Astrocyte (in vitro differentiated cells and primary cell): Measurements from ENCODE around the gene SNPH.

Source experiments
- CTCF ChIP-seq: IDR thresholded peaks from 2 replicates; pipeline ENCODE4 v1.5.1; 2011; ENCODE audit warnings: low read depth, mild to moderate bottlenecking, inconsistent platforms, low read length, moderate library complexity; ENCODE audit not compliant: insufficient read depth
- EZH2 ChIP-seq: IDR thresholded peaks from 2 replicates; pipeline ENCODE4 v1.6.1; 2012; ENCODE audit warnings: mild to moderate bottlenecking, low read length, inconsistent platforms; ENCODE audit not compliant: insufficient read depth

DNA sequence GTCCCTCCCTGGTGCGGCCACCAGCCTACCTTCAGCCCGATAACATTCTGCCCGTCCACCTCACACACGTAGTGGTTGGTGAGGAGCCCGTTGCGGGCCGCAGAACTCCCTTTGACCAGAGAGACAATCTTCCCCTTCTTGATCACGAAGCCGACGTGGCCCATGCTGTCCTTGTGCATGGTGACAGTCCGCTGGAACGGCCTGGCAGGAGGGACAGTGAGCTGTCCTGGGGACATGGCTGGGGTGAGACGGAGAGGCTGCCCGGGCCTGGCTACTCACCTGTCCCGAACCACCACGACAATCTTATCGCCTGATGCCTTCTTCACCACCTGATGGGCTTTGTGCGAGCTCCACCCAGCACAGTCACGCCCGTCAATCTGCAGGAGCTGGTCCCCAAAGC lies 46.2 kb downstream of the SNPH start:
- TF ChIP-seq CTCF (no peak), EZH2 (no peak)
